Gastroesophageal sphincter (tissue), 3 donors: Measurements from ENCODE around the gene GPR160.

ENCODE experiments used
- CTCF ChIP-seq, 4 experiments: fragments of 200-600 bp in 2 of 4; fragments of 450-650 bp in 2 of 4; sonication (generic) in 1 of 4; IDR thresholded peaks; one replicate each; pipeline ENCODE4 v1.5.1; 2017 to 2019; ENCODE audit warnings: antibody characterized with exemption in 4 of 4, mild to moderate bottlenecking in 2 of 4, moderate library complexity in 2 of 4
- EP300 ChIP-seq: sonication (generic); formaldehyde crosslinking; IDR thresholded peaks from one replicate; pipeline ENCODE4 v1.6.1; 2017; ENCODE audit warnings: antibody characterized with exemption, mild to moderate bottlenecking
- POLR2AphosphoS5 ChIP-seq: sonication (generic); formaldehyde crosslinking; IDR thresholded peaks from one replicate; pipeline ENCODE4 v1.6.1; 2017; ENCODE audit warnings: antibody characterized with exemption

- TF ChIP-seq POLR2AphosphoS5 (no peak), CTCF (IDR thresholded peaks at IDR 0.05) (no peak), EP300 (no peak)
Observed at GRCh38 chr3:170062769-170063168, 25.0 kb downstream of the GPR160 start.
